ENCODE measurements around the gene TMEM253.
A peak's percentile ranks its signal among the peaks of the same experiment; 100 is the strongest.

Gene TMEM253

DNA sequence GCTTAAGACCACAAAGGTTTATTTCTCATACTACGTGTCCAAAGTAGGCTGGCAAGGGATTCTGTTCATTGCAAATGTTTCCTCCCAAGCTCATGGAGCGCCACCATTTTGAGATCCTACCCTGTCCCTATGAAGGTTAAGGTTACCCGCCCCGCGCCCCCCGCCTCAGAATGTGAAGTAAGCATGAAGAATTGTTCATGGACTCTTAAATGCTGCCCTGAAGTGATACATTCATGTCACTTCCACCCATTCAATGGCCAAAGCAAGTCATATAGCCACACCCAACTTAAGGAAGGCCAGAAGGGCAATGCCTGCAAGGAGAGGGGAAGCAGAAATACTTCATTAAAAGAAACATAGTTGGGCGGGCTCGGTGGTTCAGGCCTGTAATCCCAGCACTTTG, 4.2 kb downstream of the TMEM253 start:
- no peak overlapping the region for H3K4me3 ChIP-seq (replicated peaks in 1 of 2; ENCODE audit: low read depth in 2 of 2, low read length in 2 of 2)
- TF ChIP-seq CTCF (IDR thresholded peaks at IDR 0.05; ENCODE audit: low read depth, low read length): no peak
- DNase-seq (ENCODE audit: low read depth in 2 of 2): no peak

DNA sequence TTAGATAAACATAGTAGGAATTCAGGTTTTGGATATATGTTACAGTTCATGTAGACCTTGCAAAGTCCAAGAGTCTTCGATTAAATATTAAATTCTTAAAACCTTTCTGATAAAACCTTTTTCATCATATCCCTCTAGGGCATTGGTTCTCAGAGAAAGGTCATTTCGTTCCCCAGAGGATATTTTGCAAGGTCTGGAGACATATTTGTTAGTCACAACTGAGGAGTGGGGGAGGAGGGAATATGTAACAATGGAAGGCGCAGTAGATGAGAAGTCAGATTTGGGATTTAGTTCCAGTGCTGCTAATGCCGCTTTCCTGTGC, 5.3 kb downstream of the TMEM253 start:
- peak; percentile 66 to 89 for DNase-seq (ENCODE audit: low read depth in 2 of 2)
- peak overlapping the region in 1 of 2 donors; percentile 13 for H3K4me3 ChIP-seq (replicated peaks in 1 of 2; ENCODE audit: low read depth in 2 of 2, low read length in 2 of 2)
- TF ChIP-seq CTCF (IDR thresholded peaks at IDR 0.05; ENCODE audit: low read depth, low read length): no peak

DNA sequence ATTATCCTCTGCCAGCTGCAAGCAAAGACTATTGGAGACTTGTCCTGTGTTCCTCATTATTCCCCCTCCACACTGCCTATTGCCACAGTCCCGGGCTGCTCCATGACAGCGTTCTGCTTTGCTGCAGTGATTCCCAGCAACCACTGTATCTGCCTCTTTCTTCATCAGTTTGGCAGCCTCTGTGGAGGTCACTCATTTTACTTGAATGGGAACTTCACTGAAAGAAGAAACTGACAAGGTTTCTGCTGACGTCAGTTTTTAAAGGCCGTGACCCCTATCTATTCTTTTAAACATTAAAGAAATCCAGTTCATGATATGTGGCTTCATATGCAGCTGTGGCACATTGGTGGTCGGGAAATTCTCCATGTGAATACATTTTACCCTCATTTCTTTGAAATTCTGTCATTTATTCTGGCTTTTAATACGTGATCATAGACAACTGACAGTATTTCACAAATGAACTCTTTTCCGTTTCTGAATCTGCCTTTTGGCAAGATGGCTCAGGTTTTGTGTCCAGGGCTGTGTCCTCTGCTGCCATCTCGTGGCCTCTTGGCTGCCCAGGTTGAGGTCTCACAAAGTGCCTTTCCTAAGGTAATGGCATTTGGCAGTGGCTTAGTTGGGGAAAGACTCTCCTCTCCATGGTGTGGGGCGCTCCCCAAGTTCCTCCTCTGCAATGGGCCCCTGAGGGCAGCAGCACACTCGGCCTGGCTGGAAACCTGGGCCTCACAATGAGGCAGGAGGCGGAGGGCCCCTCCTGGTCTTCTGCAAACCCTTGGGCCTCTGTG, 5.8 kb downstream of the TMEM253 start:
- TF ChIP-seq CTCF (IDR thresholded peaks at IDR 0.05; ENCODE audit: low read depth, low read length): peak; percentile 89
- peak overlapping the region in 1 of 2 donors; percentile 13 for H3K4me3 ChIP-seq (replicated peaks in 1 of 2; ENCODE audit: low read depth in 2 of 2, low read length in 2 of 2)
- DNase-seq (ENCODE audit: low read depth in 2 of 2): peak; percentile 83 to 85

DNA sequence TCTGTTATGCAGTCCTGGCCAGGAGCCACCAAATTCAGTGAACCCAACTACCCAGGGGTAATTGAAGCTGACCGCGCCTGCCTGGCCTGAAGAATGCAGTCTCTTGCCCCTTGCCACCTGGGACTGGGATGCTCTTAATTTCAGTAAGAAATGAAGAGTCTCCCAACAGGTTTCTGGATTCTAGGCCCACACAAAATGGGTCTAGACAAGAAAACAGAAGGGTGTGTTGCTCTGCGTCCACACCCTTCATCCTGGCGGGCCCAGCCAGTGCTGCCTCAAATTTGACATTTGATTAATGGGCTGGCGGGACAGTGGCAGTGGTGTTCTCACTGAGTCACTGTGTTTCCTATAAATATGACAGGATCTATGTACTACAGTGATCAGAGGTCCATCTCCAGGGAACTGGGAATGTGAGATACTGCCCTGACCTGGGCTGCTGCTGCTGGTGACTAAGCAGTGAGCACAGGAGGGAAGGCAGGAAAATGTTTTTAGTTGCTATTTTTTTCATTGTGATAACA, 6.5 kb downstream of the TMEM253 start:
- no peak for TF ChIP-seq CTCF (IDR thresholded peaks at IDR 0.05; ENCODE audit: low read depth, low read length)

GRCh38 chr14:21108791-21109190, 7.9 kb downstream of the TMEM253 start:
- DNase-seq (ENCODE audit: low read depth in 2 of 2): no peak
- TF ChIP-seq CTCF (IDR thresholded peaks at IDR 0.05; ENCODE audit: low read depth, low read length): no peak
- no peak overlapping the region for H3K4me3 ChIP-seq (replicated peaks in 1 of 2; ENCODE audit: low read depth in 2 of 2, low read length in 2 of 2)

More for the DNA sequence above, 6.5 kb downstream of the TMEM253 start:
- DNase-seq (ENCODE audit: low read depth in 2 of 2): peak in 1 of 2 donors; percentile 60
- H3K4me3 ChIP-seq (replicated peaks in 1 of 2; ENCODE audit: low read depth in 2 of 2, low read length in 2 of 2): no peak overlapping the region

- H3K4me3 ChIP-seq (replicated peaks in 1 of 2; ENCODE audit: low read depth in 2 of 2, low read length in 2 of 2): no peak overlapping the region
- no peak for DNase-seq (ENCODE audit: low read depth in 2 of 2)
- TF ChIP-seq CTCF (IDR thresholded peaks at IDR 0.05; ENCODE audit: low read depth, low read length): no peak
These were observed 8.7 kb downstream of the TMEM253 start for GRCh38 chr14:21109377-21110138.
